Measurements from ENCODE around the gene TRPV6. TPM values are rescaled to one million over a fixed set of nuclear protein-coding genes. Genes with fewer than 3 reads are reported as not detected.

Gene TRPV6
- total RNA-seq, 1 experiment from 2014 or later: 1.7 TPM

- RAD21 ChIA-PET (ENCODE audit: low non-redundant PET in 1 of 2, low total read pairs in 2 of 2, uncharacterized antibody in 2 of 2, unreplicated experiment in 2 of 2): no interaction called here
- Histone ChIP-seq H3K79me2 (ENCODE audit: insufficient read depth, low read length) (no peaks in the 10 kb centered on the region), H3K9ac (ENCODE audit: low read length) (no peak overlapping the region), H3K27me3 (ENCODE audit: insufficient read depth, low read length) (no peaks in the 10 kb centered on the region), H3K4me1 (ENCODE audit: control insufficient read depth in 1 of 2, insufficient read depth in 2 of 2, low read length in 2 of 2) (peaks cover 0 to 3% of the 10 kb centered on the region in 2 experiments; a peak in 1 of 4 replicates), H3K27ac (ENCODE audit: low read depth, low read length) (no peak overlapping the region), H2AFZ (ENCODE audit: low read depth, low read length, poor library complexity, severe bottlenecking) (no peak overlapping the region), H3K4me2 (ENCODE audit: low read length) (no peak overlapping the region), H3K4me3 (replicated peaks in 1 of 2; ENCODE audit: low read depth in 1 of 2, low read length in 2 of 2) (no peak overlapping the region), H3K36me3 (ENCODE audit: control insufficient read depth in 1 of 2, insufficient read depth in 2 of 2, low read length in 2 of 2) (no peaks in the 10 kb centered on the region), H4K20me1 (ENCODE audit: insufficient read depth) (no peaks in the 10 kb centered on the region), H3K9me2 (ENCODE audit: insufficient read depth) (no peaks in the 10 kb centered on the region), H3K9me3 (ENCODE audit: control insufficient read depth in 1 of 2, insufficient read depth in 1 of 2, low read depth in 1 of 2, low read length in 2 of 2) (no peaks in the 10 kb centered on the region)
- no TSS peak for BruUV-seq (replicated peaks)
- ATAC-seq (no peak), DNase-seq (ENCODE audit: low read depth, low spot score) (no peak)
- CTCF ChIA-PET: interaction anchor here (1.4 kb wide), 1 partner anchor 24 kb away, joined by 4 read pairs; no protein-coding TSS in a partner anchor
- POLR2A ChIA-PET: no interaction called here
- intact Hi-C loops (cut with micrococcal nuclease): no loop called here
- TF ChIP-seq EZH2 (IDR thresholded peaks at IDR 0.05) (no peak), TCF7L2 (IDR thresholded peaks at IDR 0.05; ENCODE audit: borderline replicate concordance, extremely low read depth, insufficient read depth, insufficient read length) (no peak), EZH2phosphoT487 (IDR thresholded peaks at IDR 0.05; ENCODE audit: borderline replicate concordance) (no peak), MAX (IDR thresholded peaks at IDR 0.05) (no peak), YY1 (IDR thresholded peaks at IDR 0.05; ENCODE audit: extremely low read depth, insufficient replicate concordance, low read depth, low read length) (no peak), CTCF (IDR thresholded peaks at IDR 0.05 in 2 of 3, conservative IDR thresholded peaks at IDR 0.05 in 1 of 3; ENCODE audit: borderline replicate concordance in 1 of 3, insufficient read depth in 1 of 3, low read depth in 2 of 3, low read length in 2 of 3) (no peak), CEBPB (IDR thresholded peaks at IDR 0.05; ENCODE audit: low read depth) (no peak)
- TF ChIP-seq, protein P1, sequence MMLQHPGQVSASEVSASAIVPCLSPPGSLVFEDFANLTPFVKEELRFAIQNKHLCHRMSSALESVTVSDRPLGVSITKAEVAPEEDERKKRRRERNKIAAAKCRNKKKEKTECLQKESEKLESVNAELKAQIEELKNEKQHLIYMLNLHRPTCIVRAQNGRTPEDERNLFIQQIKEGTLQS (IDR thresholded peaks at IDR 0.05): no peak
Observed at GRCh38 chr7:142835487-142835886, 50.1 kb downstream of the TRPV6 start.
